KOPT-K1 (cell line): Measurements from ENCODE around the gene HSP90B1.

ENCODE experiments used
- H3K27ac ChIP-seq: fragments of 200-600 bp; sonication (generic); 2 replicates; pipeline ENCODE4 v1.5.1; 2016; ENCODE audit warnings: antibody characterized with exemption, mild to moderate bottlenecking, low read depth, low read length; ENCODE audit not compliant: poor library complexity, severe bottlenecking
- H3K36me3 ChIP-seq: fragments of 200-600 bp; sonication (generic); 2 replicates; pipeline ENCODE4 v1.5.1; 2017; ENCODE audit warnings: antibody characterized with exemption, mild to moderate bottlenecking, low read length, moderate library complexity; ENCODE audit not compliant: insufficient read depth
- H3K9me3 ChIP-seq: fragments of 200-600 bp; sonication (generic); 2 replicates; pipeline ENCODE4 v1.5.1; 2017; ENCODE audit warnings: antibody characterized with exemption, low read length, mild to moderate bottlenecking; ENCODE audit not compliant: insufficient read depth, poor library complexity, severe bottlenecking

Gene HSP90B1

GRCh38 chr12:103930034-103930786 lies at the start of gene HSP90B1:
Gene HSP90B1 (plus strand): TSS chr12:103930410. CDS start chr12:103930516, 106 bp downstream.
- Histone ChIP-seq H3K36me3 (peaks cover 40% of the 10 kb centered on the region), H3K9me3 (no peaks in the 10 kb centered on the region), H3K27ac (peak within 1 kb of the TSS; percentile 89)

- Histone ChIP-seq H3K27ac (no peak overlapping the region), H3K36me3 (no peaks in the 10 kb centered on the region), H3K9me3 (no peaks in the 10 kb centered on the region)
These were observed 48.9 kb upstream of the HSP90B1 start for GRCh38 chr12:103881261-103881660.

DNA sequence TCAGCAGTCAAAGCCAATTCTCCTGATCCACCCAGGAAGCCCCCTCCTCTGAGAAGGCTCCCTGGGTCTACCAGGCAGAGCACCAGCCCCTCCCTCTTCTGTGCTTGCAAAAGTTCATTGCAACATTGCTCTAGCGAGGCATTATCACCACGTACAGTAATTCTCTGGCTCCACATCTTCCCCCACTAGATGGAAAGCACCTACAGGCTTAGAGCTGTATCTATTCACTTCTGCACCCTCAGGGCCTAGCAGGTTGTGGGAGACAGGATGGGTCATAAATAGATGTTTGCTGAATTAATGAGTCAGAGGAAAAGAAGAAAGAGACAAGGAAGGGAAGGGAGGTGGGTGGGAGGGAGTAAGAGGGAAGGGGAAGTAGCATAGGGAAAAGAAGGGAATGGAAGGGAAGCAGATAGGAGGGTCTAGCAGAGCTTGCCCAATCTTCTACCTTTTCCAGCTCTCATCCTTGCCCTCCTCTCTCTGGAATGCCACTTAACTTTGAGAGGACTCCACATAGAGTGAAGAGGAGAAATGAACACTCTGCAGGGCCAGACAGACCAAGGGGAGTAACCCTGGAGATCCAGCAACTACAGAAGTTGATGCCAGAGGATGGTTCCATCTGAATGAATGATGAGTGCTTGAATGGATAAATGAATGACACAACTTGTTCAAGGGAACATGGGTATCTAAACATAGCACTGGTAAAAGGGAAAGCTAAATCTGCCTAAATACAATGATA lies 47.2 kb upstream of the HSP90B1 start:
- no peaks in the 10 kb centered on the region for H3K36me3 ChIP-seq
- H3K9me3 ChIP-seq, result no peaks in the 10 kb centered on the region
- no peak overlapping the region for H3K27ac ChIP-seq

DNA sequence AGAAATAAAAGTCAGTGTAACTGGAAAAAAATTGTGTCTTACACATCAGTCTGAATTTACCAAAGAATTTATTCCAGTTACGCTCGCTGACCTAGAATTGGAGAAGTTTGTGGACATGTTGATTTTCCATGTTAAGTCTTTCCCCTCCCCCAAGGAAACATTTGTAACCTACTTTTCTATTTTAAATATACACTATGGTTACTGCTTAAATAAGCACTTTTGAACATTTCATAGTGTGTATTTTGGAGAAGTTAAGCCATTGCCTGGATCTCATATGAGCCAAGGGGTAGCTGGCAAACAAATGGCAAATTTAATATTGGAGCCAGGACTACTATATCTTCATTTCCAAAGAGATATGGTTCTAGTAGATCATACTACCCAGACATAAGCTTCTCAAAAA lies 46.3 kb upstream of the HSP90B1 start:
- H3K27ac ChIP-seq, result no peak overlapping the region
- H3K36me3 ChIP-seq, result no peaks in the 10 kb centered on the region

DNA sequence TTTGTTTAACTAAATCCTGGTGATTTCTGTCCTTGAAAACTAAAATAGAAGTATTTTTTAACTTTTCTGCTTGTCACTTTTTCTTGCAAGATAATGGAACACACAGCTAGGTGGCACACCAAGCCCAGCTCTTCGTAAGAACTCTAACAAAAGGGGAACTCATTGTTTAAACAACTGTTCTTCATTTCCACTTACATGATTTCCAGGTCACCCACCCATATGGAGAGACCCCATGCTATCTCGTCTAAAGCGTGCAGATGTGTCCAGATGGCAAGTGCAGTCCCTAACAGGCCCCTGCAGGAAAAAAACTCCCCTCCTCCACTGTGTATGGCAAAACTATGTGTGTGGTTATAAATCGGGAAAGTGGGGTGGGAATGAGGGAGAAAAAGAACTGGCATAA lies 45.9 kb upstream of the HSP90B1 start:
- Histone ChIP-seq H3K27ac (no peak overlapping the region), H3K36me3 (no peaks in the 10 kb centered on the region), H3K9me3 (no peaks in the 10 kb centered on the region)

More for the DNA sequence above, 46.3 kb upstream of the HSP90B1 start:
- no peaks in the 10 kb centered on the region for H3K9me3 ChIP-seq

- no peak overlapping the region for H3K27ac ChIP-seq
- H3K36me3 ChIP-seq, result no peaks in the 10 kb centered on the region
- H3K9me3 ChIP-seq, result no peaks in the 10 kb centered on the region
These were observed 43.9 kb upstream of the HSP90B1 start for GRCh38 chr12:103886195-103886797.

DNA sequence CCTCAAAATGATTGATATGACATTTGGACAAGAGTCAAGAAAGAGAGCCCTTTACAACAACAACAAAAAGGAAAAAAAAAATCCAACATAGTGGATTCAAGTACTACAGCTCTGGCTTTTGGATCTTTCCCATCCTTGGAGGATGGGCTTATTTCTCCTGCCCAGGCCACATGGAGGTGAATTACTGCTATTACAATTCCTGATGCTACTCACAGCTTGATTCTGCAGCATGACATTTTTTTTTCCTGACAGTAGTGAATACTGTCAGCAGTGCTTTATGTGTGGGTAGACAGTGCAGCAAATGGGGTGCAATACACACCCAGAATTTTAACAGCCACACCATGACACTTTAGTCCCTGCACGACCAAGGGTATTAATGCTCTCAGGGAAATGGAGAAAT lies 42.5 kb upstream of the HSP90B1 start:
- no peaks in the 10 kb centered on the region for H3K9me3 ChIP-seq
- H3K27ac ChIP-seq, result no peak overlapping the region
- H3K36me3 ChIP-seq, result no peaks in the 10 kb centered on the region

- Histone ChIP-seq H3K9me3 (no peaks in the 10 kb centered on the region), H3K27ac (no peak overlapping the region), H3K36me3 (no peaks in the 10 kb centered on the region)
These were observed 32.9 kb upstream of the HSP90B1 start for GRCh38 chr12:103897316-103897715.

- H3K27ac ChIP-seq, result no peak overlapping the region
These were observed 28.6 kb upstream of the HSP90B1 start for GRCh38 chr12:103901518-103902173.

GRCh38 chr12:103903993-103904392 lies 26.2 kb upstream of the HSP90B1 start:
- Histone ChIP-seq H3K27ac (no peak overlapping the region), H3K36me3 (no peaks in the 10 kb centered on the region), H3K9me3 (no peaks in the 10 kb centered on the region)

More at GRCh38 chr12:103901518-103902173, 28.6 kb upstream of the HSP90B1 start:
- Histone ChIP-seq H3K36me3 (no peaks in the 10 kb centered on the region), H3K9me3 (no peaks in the 10 kb centered on the region)

GRCh38 chr12:103905730-103906349 lies 24.4 kb upstream of the HSP90B1 start:
- H3K9me3 ChIP-seq, result no peaks in the 10 kb centered on the region
- no peak overlapping the region for H3K27ac ChIP-seq
- no peaks in the 10 kb centered on the region for H3K36me3 ChIP-seq

- no peak overlapping the region for H3K27ac ChIP-seq
- H3K9me3 ChIP-seq, result no peaks in the 10 kb centered on the region
- no peaks in the 10 kb centered on the region for H3K36me3 ChIP-seq
These were observed 22.0 kb upstream of the HSP90B1 start for GRCh38 chr12:103908246-103908541.

GRCh38 chr12:103908877-103909276 lies 21.3 kb upstream of the HSP90B1 start:
- Histone ChIP-seq H3K27ac (no peak overlapping the region), H3K36me3 (no peaks in the 10 kb centered on the region), H3K9me3 (no peaks in the 10 kb centered on the region)

- no peak overlapping the region for H3K27ac ChIP-seq
- no peaks in the 10 kb centered on the region for H3K36me3 ChIP-seq
- no peaks in the 10 kb centered on the region for H3K9me3 ChIP-seq
These were observed 20.4 kb upstream of the HSP90B1 start for GRCh38 chr12:103909811-103910210.

DNA sequence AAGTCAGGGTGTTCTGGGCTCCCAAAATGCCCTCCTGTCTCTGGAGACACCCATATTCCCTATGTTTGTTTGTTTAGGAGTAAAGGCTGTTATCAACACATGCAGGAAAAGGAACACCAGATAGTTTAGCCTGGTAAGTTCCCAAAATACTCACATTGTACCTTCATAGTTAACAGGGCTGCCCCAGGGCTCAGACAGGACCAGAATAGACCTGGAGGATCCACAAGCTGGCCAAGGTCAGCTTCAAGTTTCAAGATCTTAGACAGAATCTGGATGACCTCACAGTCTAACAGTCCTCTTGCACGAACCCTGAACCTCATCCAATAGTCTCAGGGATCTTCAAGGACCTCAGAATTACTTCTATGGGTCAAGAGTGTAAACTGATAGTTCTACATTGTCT lies 18.1 kb upstream of the HSP90B1 start:
- no peak overlapping the region for H3K27ac ChIP-seq
- H3K9me3 ChIP-seq, result no peaks in the 10 kb centered on the region
- no peaks in the 10 kb centered on the region for H3K36me3 ChIP-seq
